ENCODE data around the gene ETHE1.
A peak's percentile ranks its signal among the peaks of the same experiment; 100 is the strongest.

ETHE1 gene

GRCh38 chr19:43526884-43527859, at the start of gene ETHE1:
Gene ETHE1, minus strand, starts transcription at chr19:43527201. Its CDS starts 24 bp downstream, at chr19:43527177.
- DNase-seq (ENCODE audit: low read depth, low spot score): no peak
- H3K27ac ChIP-seq: peak within 1 kb of the TSS; percentile 93

GRCh38 chr19:43575955-43576878, 49.2 kb upstream of the ETHE1 start:
- peak overlapping the region; percentile 3 for H3K27ac ChIP-seq
- DNase-seq (ENCODE audit: low read depth, low spot score): no peak

GRCh38 chr19:43575156-43575950, 48.4 kb upstream of the ETHE1 start, which contains the start of the genes PINLYP and XRCC1:
Gene PINLYP, plus strand, starts transcription at chr19:43575801. Its CDS starts 1,391 bp downstream, at chr19:43577192.
Gene XRCC1, minus strand, starts transcription at chr19:43575527. Its CDS starts 69 bp downstream, at chr19:43575458.
- DNase-seq (ENCODE audit: low read depth, low spot score): peak; percentile 91
- peak within 1 kb of the TSS; percentile 53 for H3K27ac ChIP-seq

- peak; percentile 14 for DNase-seq (ENCODE audit: low read depth, low spot score)
- H3K27ac ChIP-seq: peak overlapping the region; percentile 53
Observed at GRCh38 chr19:43574424-43575155, 47.6 kb upstream of the ETHE1 start.

- no peak for DNase-seq (ENCODE audit: low read depth, low spot score)
Observed at GRCh38 chr19:43572171-43572588, 45.2 kb upstream of the ETHE1 start.

GRCh38 chr19:43570174-43570791, 43.3 kb upstream of the ETHE1 start:
- DNase-seq (ENCODE audit: low read depth, low spot score): peak; percentile 51
- H3K27ac ChIP-seq: no peak overlapping the region

More at GRCh38 chr19:43572171-43572588, 45.2 kb upstream of the ETHE1 start:
- H3K27ac ChIP-seq: no peak overlapping the region

GRCh38 chr19:43569657-43570056, 42.7 kb upstream of the ETHE1 start:
- H3K27ac ChIP-seq: no peak overlapping the region
- DNase-seq (ENCODE audit: low read depth, low spot score): no peak

- DNase-seq (ENCODE audit: low read depth, low spot score): no peak
- no peak overlapping the region for H3K27ac ChIP-seq
Observed at GRCh38 chr19:43564800-43565199, 37.8 kb upstream of the ETHE1 start.

- H3K27ac ChIP-seq: no peak overlapping the region
- no peak for DNase-seq (ENCODE audit: low read depth, low spot score)
Observed at GRCh38 chr19:43563816-43564457, 36.9 kb upstream of the ETHE1 start.

GRCh38 chr19:43562698-43563241, 35.8 kb upstream of the ETHE1 start:
- no peak for DNase-seq (ENCODE audit: low read depth, low spot score)
- H3K27ac ChIP-seq: peak overlapping the region; percentile 50

GRCh38 chr19:43562226-43562697, 35.3 kb upstream of the ETHE1 start:
- DNase-seq (ENCODE audit: low read depth, low spot score): no peak
- peak overlapping the region; percentile 50 for H3K27ac ChIP-seq

GRCh38 chr19:43561139-43561970, 34.4 kb upstream of the ETHE1 start:
- H3K27ac ChIP-seq: no peak overlapping the region
- DNase-seq (ENCODE audit: low read depth, low spot score): no peak

GRCh38 chr19:43560687-43561086, 33.7 kb upstream of the ETHE1 start:
- DNase-seq (ENCODE audit: low read depth, low spot score): no peak
- no peak overlapping the region for H3K27ac ChIP-seq

- DNase-seq (ENCODE audit: low read depth, low spot score): no peak
- H3K27ac ChIP-seq: no peak overlapping the region
Observed at GRCh38 chr19:43555185-43555770, 28.3 kb upstream of the ETHE1 start.

GRCh38 chr19:43554317-43554895, 27.4 kb upstream of the ETHE1 start:
- no peak overlapping the region for H3K27ac ChIP-seq
- no peak for DNase-seq (ENCODE audit: low read depth, low spot score)

GRCh38 chr19:43553656-43554055, 26.7 kb upstream of the ETHE1 start:
- no peak overlapping the region for H3K27ac ChIP-seq
- DNase-seq (ENCODE audit: low read depth, low spot score): no peak
